Measurements from ENCODE around the gene IL27RA.
A peak's percentile ranks its signal among the peaks of the same experiment; 100 is the strongest.

IL27RA gene

GRCh38 chr19:14088634-14089411, 57.3 kb downstream of the IL27RA start:
- DNase-seq (ENCODE audit: low read depth): no peak

DNA sequence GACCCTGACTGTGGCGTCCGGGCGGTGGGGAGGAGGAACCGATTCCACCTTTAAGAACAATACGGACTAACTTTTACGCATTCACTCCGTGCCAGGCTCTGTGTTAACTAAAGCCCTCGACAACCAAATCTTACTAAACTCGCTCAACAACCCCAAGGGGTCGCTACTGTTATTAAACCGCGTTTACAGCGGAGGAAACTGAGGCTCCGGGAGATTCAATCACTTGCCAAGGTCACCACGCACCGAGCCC, 57.8 kb downstream of the IL27RA start:
- DNase-seq (ENCODE audit: low read depth): no peak

DNA sequence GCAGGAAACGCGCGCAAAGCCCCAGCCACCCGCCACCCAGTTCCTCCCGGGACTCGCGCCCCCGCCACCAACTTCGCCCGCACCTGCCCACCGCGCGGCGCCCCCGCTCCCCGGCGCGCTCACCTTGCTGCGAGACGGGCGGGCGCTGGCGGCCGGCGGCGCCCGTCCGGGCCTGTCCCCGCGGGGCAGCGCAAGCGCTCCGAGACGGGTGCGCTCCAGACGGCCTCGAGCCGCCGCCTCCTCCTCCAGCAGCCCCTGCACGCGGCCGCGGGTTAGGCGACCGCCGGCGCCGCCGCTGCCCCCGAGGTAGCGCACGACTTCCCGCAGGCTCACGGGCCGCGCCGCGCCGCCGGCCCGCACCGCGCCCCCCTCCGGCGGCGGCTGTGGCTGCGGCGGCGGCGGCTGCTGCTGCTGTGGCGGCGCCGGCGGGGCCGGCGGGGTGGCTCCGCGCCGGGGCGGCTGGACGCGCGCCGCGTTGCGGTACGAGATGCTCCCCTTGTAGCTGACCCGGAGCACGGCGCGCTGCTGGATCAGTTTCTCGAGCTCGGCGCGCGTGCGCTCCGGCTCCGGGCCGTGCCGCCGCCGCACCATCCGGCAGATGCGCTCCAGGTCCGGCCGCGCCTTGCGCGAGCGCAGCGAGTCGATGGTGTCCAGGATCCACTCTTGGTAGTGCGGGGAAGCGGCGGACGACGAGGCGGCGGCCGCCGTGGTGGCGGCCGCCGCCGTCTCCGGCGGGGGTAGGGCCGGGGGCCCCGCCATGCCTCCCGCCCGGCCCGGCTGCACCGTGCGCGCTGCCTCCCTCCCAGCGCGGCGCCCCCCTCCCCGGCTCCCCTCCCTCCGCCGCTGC, 58.3 kb downstream of the IL27RA start:
- DNase-seq (ENCODE audit: low read depth): no peak

DNA sequence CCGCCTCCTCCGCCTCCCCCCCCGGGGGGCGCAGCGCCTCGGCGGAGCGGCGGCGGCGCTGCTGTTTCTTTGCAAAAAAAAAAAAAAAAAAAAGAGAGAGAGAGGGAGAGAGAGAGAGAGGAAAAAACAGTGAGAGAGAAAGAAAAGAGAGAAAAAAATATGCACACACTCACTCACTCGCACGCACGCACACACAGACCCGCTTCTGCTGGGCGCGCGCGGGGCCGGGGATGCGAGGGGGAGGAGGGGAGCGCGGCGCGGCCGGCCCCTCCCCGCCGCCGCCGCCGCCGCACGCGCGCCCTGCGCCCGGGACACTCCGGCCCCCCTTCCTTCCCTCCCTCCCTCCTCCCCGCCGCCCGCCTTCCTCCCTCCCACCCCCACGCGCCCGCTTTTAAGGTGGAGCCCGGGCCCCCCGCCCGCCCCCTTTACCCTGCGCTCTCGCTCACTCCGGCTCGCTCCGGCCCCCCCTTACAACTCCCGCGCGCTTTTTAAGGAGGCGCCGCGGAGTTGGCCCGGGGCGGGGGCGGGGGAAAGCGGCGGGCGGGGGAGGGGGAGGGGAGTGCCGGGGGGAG, 59.0 kb downstream of the IL27RA start, which contains the start of gene SAMD1:
SAMD1 (minus strand) TSS at position 243 of the 572 bp plus-strand sequence.
- peak; percentile 64 for DNase-seq (ENCODE audit: low read depth)

GRCh38 chr19:14091081-14091812, 59.7 kb downstream of the IL27RA start:
- peak; percentile 26 for DNase-seq (ENCODE audit: low read depth)

- no peak for DNase-seq (ENCODE audit: low read depth)
These were observed 60.4 kb downstream of the IL27RA start for GRCh38 chr19:14091813-14092462.

DNA sequence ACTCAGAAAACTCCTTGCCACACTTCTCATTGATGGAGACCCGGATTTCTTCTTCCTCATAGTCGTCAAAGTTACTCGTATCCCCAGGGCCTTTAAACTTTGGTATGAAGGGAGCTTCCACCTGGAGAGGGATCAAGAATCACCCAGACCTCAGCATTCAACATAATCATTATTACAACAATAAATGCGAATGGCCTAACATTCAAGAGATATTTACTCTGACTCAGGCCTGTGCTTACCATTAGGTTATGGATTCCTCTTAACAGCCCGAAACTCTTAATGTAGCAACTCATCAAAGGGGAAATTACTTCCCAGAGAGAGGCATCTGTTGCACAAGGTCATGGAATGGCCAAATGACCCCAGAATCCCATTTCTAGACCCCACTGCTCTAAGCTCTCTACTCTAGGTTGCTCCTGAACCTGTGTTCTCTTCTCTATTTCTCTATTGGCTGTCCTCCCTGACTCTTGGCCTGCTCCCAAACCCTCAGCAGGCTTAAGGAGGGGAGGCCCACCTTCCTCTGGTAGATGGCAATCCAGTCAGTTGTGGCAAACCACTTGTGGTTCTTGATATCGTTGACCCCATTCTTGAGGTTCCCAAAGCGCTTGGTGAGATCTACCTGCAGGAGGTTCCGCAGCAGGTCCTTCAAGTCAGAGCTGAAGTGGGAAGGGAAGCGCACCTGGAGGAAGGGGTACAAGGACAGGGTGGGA, 61.7 kb downstream of the IL27RA start:
- DNase-seq (ENCODE audit: low read depth): no peak

GRCh38 chr19:14094854-14095253, 63.3 kb downstream of the IL27RA start:
- no peak for DNase-seq (ENCODE audit: low read depth)

DNA sequence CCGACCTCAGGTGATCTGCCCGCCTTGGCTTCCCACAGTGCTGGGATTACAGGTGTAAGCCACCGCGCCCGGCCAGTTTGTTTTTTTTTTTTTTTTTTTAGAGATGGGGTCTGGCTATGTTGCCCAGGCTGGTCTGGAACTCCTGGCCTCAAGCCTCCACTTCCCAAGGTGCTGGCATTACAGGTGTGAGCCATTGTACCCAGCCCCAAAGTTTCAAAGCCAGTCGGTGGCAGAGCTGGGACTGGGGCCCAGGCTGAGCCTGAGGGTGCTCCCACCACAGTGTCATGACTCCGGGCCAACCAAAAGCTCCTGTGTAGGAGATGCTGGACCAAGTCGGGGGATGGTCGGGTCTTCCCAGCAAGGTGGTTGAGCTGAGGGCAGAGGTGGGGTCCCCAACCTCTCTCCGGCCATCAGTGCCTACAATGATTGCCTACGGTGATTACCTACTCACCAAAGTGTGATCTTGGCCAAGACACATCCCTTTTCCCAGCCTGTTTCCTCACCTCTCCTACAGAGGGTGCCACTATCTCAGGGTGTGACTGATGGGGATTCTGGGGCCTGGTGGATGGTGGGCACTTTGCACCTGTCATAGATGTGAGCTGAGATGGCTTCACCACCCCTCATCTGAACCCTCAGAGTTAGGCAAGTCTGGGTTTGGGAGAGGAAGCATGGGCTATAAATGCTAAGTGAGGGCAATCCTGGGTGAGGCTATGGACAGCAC, 64.9 kb downstream of the IL27RA start:
- no peak for DNase-seq (ENCODE audit: low read depth)

- no peak for DNase-seq (ENCODE audit: low read depth)
These were observed 66.1 kb downstream of the IL27RA start for GRCh38 chr19:14097532-14098151.

DNA sequence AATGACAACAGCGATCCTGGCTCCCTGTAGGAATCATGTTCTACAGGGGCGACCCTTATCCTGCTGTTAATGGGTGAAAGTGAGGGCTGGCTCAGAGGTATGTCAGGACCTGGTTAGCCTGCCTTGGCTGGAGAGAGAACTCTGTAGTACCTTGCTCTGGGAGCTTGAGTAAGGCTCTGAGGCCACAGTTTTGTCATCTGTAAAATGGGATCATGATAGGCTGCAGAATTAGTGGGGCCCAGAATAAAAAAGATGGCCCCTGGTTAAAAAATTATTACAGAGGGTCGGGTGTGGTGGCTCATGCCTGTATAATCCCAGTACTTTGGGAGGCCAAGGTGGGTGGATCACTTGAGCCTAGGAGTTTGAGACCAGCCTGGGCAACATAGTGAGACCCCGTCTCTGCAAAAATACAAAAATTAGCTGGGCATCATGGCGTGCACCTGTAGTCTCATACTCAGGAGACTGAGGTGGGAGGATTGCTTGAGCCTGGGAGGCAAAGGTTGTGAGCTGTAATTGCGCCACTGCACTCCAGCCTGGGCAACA, 69.5 kb downstream of the IL27RA start:
- DNase-seq (ENCODE audit: low read depth): no peak

GRCh38 chr19:14102102-14102696, 70.6 kb downstream of the IL27RA start:
- DNase-seq (ENCODE audit: low read depth): no peak

GRCh38 chr19:14102756-14103155, 71.2 kb downstream of the IL27RA start:
- no peak for DNase-seq (ENCODE audit: low read depth)

Data from stimulated activated CD8-positive, alpha-beta memory T cell treated with anti-CD3 and anti-CD28 coated beads, Interleukin-15, amount 100 ng/mL, for 24 hours (primary cell).